Stimulated activated naive CD4-positive, alpha-beta T cell treated with Interleukin-2 at 50 U/mL for 16 hours (primary cell): ENCODE measurements around the gene CPXM1.
"Not testable (repeated sequence)": the region's sequence is repeated elsewhere in the genome, so short reads cannot be mapped to it uniquely, and the experiment has no call there.

Experiments
- DNase-seq: peaks from one replicate; lab custom pipeline; 2025; lab: John Stamatoyannopoulos, UW

The CPXM1 gene

GRCh38 chr20:2799688-2800520 lies 523 bp downstream of the CPXM1 start:
- DNase-seq = no peak

GRCh38 chr20:2799271-2799670 lies 1.2 kb downstream of the CPXM1 start:
- no peak for DNase-seq

- no peak for DNase-seq
Observed at GRCh38 chr20:2798814-2799213, 1.6 kb downstream of the CPXM1 start.

- no peak for DNase-seq
Observed at GRCh38 chr20:2798095-2798805, 2.2 kb downstream of the CPXM1 start.

GRCh38 chr20:2797136-2797983 lies 3.1 kb downstream of the CPXM1 start:
- no peak for DNase-seq

- DNase-seq = no peak
Observed at GRCh38 chr20:2796011-2796660, 4.3 kb downstream of the CPXM1 start.

GRCh38 chr20:2795451-2795850 lies 5.0 kb downstream of the CPXM1 start:
- no peak for DNase-seq

- DNase-seq = no peak
Observed at GRCh38 chr20:2794866-2795447, 5.5 kb downstream of the CPXM1 start.

GRCh38 chr20:2794202-2794748 lies 6.2 kb downstream of the CPXM1 start:
- no peak for DNase-seq

- DNase-seq = no peak
Observed at GRCh38 chr20:2793471-2793870, 7.0 kb downstream of the CPXM1 start.

GRCh38 chr20:2783908-2784566 lies 16.4 kb downstream of the CPXM1 start:
- DNase-seq = no peak

GRCh38 chr20:2780948-2781347 lies 19.5 kb downstream of the CPXM1 start:
- DNase-seq = no peak

GRCh38 chr20:2778602-2779321 lies 21.7 kb downstream of the CPXM1 start:
- no peak for DNase-seq

- DNase-seq = no peak
Observed at GRCh38 chr20:2775139-2775538, 25.3 kb downstream of the CPXM1 start.

- DNase-seq = no peak
Observed at GRCh38 chr20:2773812-2774211, 26.6 kb downstream of the CPXM1 start.

GRCh38 chr20:2771631-2772080 lies 28.8 kb downstream of the CPXM1 start:
- no peak for DNase-seq

GRCh38 chr20:2770091-2770490 lies 30.3 kb downstream of the CPXM1 start:
- not testable (repeated sequence) for DNase-seq

- no peak for DNase-seq
Observed at GRCh38 chr20:2768632-2769015, 31.8 kb downstream of the CPXM1 start.

GRCh38 chr20:2767768-2768631 lies 32.4 kb downstream of the CPXM1 start:
- no peak for DNase-seq
